ENCODE results near the gene UCMA.
"Not testable (repeated sequence)": the region's sequence is repeated elsewhere in the genome, so short reads cannot be mapped to it uniquely, and the experiment has no call there.

DNA sequence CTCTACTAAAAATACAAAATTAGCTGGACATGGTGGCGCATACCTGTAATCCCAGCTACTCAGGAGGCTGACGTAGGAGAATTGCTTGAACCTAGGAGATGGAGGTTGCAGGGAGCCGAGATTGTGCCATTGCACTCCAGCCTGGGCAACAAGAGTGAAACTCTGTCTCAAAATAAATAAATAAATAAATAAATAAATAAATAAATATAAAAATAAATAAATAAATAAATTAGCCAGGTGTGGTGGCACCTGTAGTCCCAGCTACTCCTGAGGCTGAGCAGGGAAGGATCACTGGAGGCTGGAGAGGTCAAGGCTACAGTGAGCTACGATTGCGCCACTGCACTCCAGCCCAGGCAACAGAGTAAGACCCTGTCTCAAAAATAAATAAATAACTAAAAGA lies 8.1 kb upstream of the UCMA start:
- TF ChIP-seq POLR2A (IDR thresholded peaks at IDR 0.05) = not testable (repeated sequence)
- TF ChIP-seq, protein P1, sequence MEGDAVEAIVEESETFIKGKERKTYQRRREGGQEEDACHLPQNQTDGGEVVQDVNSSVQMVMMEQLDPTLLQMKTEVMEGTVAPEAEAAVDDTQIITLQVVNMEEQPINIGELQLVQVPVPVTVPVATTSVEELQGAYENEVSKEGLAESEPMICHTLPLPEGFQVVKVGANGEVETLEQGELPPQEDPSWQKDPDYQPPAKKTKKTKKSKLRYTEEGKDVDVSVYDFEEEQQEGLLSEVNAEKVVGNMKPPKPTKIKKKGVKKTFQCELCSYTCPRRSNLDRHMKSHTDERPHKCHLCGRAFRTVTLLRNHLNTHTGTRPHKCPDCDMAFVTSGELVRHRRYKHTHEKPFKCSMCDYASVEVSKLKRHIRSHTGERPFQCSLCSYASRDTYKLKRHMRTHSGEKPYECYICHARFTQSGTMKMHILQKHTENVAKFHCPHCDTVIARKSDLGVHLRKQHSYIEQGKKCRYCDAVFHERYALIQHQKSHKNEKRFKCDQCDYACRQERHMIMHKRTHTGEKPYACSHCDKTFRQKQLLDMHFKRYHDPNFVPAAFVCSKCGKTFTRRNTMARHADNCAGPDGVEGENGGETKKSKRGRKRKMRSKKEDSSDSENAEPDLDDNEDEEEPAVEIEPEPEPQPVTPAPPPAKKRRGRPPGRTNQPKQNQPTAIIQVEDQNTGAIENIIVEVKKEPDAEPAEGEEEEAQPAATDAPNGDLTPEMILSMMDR (IDR thresholded peaks at IDR 0.05) = not testable (repeated sequence)

Measured in body of pancreas (tissue), 4 donors.